Measurements from ENCODE around the gene DZIP3. TPM values are rescaled to one million over a fixed set of nuclear protein-coding genes. Genes with fewer than 3 reads are reported as not detected.
A peak's percentile ranks its signal among the peaks of the same experiment; 100 is the strongest.

Gene DZIP3
- total RNA-seq, 1 experiment from 2014 or later = 12.2 TPM

GRCh38 chr3:108548304-108548703, 41.2 kb upstream of the DZIP3 start:
- CTCF ChIA-PET = no interaction called here
- Mint-ChIP-seq H3K4me1 (ENCODE audit: low read depth, unreplicated experiment) (no peaks in the 10 kb centered on the region), H3K36me3 (ENCODE audit: insufficient read depth, unreplicated experiment) (no peaks in the 10 kb centered on the region), H3K27me3 (ENCODE audit: unreplicated experiment) (no peaks in the 10 kb centered on the region), H3K27ac (ENCODE audit: unreplicated experiment) (no peak overlapping the region), H3K9me3 (ENCODE audit: low read depth, unreplicated experiment) (no peaks in the 10 kb centered on the region), H3K4me3 (ENCODE audit: low read depth, unreplicated experiment) (no peak overlapping the region)
- DNase-seq = no peak
- no TSS peak for BruUV-seq (replicated peaks)
- intact Hi-C loops (cut with micrococcal nuclease; ENCODE audit: unreplicated experiment) = no loop called here
- no peak for TF ChIP-seq CTCF (IDR thresholded peaks at IDR 0.05; ENCODE audit: unreplicated experiment)

DNA sequence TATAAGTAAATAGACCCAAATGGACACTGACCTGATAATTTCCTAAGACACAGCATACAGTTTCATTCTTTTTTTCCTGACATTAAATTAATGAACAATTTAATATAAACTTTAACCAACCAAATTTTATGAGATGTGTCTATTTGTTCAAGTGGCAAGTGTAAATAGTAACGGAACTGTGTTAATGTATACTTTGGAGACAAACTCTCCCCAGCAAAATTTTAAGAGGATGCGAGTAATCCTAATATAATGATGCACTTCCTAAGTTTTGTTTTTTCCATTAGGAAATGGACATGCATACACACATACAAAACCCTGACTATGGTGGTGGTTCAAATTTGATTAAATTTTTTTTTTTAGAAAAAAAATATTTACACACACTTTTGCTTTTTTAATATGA, 40.6 kb upstream of the DZIP3 start:
- DNase-seq = no peak

DNA sequence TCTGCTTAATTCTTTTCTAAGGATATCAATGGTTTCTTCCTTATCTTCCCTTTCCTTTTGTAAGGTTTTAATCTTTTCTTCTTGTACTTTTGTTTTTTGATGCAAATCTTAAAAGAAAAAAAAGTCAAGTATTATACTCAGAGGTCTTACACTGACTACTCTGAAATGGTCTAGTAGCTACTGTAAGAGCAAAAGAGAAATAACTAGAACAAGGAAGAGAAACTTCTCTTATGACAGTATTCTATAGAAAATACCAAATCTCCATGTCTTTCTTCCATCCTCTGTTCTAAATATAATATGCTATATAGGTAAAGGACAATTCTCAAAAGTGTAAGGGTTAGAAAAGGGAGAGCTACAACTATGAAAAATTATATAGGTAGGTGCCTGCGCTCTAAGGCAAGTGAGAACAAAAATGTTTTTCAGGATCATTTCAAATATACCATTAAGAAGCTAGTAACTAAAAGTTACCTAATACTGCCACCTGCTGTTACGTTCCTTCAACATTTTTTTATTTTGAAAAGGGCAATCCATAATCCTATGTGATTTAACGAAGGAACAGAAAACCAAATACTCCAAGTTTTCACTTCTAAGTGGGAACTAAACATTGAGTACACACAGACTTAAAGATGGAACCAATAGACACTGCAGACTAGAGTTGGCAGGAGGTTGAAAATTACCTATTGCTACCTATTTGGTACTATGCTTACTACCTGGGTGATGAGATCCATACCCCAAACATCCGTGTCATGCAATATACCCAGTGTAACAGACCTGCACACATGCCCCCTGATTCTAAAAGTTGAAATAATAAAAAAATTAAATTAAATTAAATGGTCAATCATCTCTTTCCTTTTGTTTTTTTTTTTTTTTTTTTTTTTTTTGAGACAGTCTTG, 37.0 kb upstream of the DZIP3 start:
- intact Hi-C loops (cut with micrococcal nuclease; ENCODE audit: unreplicated experiment) = loop anchor here (1.0 kb wide), 1 partner anchor 63 kb away; no protein-coding TSS in a partner anchor
- no TSS peak for BruUV-seq (replicated peaks)
- no peaks in the 10 kb centered on the region for H3K9me3 Mint-ChIP-seq (ENCODE audit: low read depth, unreplicated experiment)
- DNase-seq = no peak
- CTCF ChIA-PET = interaction anchor here (1.0 to 1.8 kb wide), 6 partner anchors 18 to 60 kb away, joined by 3 to 5 read pairs (median 4); no protein-coding TSS in a partner anchor
- H3K27ac Mint-ChIP-seq (ENCODE audit: unreplicated experiment) = no peak overlapping the region
- peaks cover 15% of the 10 kb centered on the region for H3K36me3 Mint-ChIP-seq (ENCODE audit: insufficient read depth, unreplicated experiment)
- H3K27me3 Mint-ChIP-seq (ENCODE audit: unreplicated experiment) = no peaks in the 10 kb centered on the region
- no peak for TF ChIP-seq CTCF (IDR thresholded peaks at IDR 0.05; ENCODE audit: unreplicated experiment)
- H3K4me1 Mint-ChIP-seq (ENCODE audit: low read depth, unreplicated experiment) = peaks cover 23% of the 10 kb centered on the region
- H3K4me3 Mint-ChIP-seq (ENCODE audit: low read depth, unreplicated experiment) = no peak overlapping the region

More for the DNA sequence above, 40.6 kb upstream of the DZIP3 start:
- Mint-ChIP-seq H3K27me3 (ENCODE audit: unreplicated experiment) (no peaks in the 10 kb centered on the region), H3K4me3 (ENCODE audit: low read depth, unreplicated experiment) (no peak overlapping the region), H3K4me1 (ENCODE audit: low read depth, unreplicated experiment) (no peaks in the 10 kb centered on the region), H3K9me3 (ENCODE audit: low read depth, unreplicated experiment) (no peaks in the 10 kb centered on the region), H3K36me3 (ENCODE audit: insufficient read depth, unreplicated experiment) (no peaks in the 10 kb centered on the region), H3K27ac (ENCODE audit: unreplicated experiment) (no peak overlapping the region)
- CTCF ChIA-PET = no interaction called here
- intact Hi-C loops (cut with micrococcal nuclease; ENCODE audit: unreplicated experiment) = no loop called here
- no peak for TF ChIP-seq CTCF (IDR thresholded peaks at IDR 0.05; ENCODE audit: unreplicated experiment)
- no TSS peak for BruUV-seq (replicated peaks)

DNA sequence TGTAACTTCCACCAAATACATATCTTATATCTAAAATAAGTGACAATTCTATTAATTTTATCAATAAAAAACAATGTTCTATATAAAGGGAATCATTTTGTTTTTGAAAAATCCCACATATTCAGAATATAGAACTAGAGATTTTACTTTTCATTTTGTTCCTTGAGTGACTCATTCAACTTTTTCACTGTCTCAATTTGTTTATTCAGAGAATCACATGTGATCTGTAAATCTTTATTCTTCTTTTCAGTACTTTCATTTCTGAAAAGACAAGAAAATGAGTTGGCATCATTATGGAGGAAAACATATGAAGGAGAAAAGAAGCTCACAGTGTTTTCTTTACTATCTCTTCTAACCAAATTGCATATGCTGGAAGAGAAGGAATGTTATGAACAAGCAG, 35.3 kb upstream of the DZIP3 start:
- no peak overlapping the region for H3K4me3 Mint-ChIP-seq (ENCODE audit: low read depth, unreplicated experiment)
- peak overlapping the region; percentile 88 for H3K27ac Mint-ChIP-seq (ENCODE audit: unreplicated experiment)
- CTCF ChIA-PET = interaction anchor here (0.8 kb wide), 2 partner anchors 48 to 361 kb away, joined by 3 read pairs; no protein-coding TSS in a partner anchor
- BruUV-seq (replicated peaks) = no TSS peak
- intact Hi-C loops (cut with micrococcal nuclease; ENCODE audit: unreplicated experiment) = no loop called here
- no peaks in the 10 kb centered on the region for H3K27me3 Mint-ChIP-seq (ENCODE audit: unreplicated experiment)
- H3K9me3 Mint-ChIP-seq (ENCODE audit: low read depth, unreplicated experiment) = no peaks in the 10 kb centered on the region
- no peak for DNase-seq
- TF ChIP-seq CTCF (IDR thresholded peaks at IDR 0.05; ENCODE audit: unreplicated experiment) = no peak
- H3K36me3 Mint-ChIP-seq (ENCODE audit: insufficient read depth, unreplicated experiment) = peaks cover 15% of the 10 kb centered on the region
- peaks cover 31% of the 10 kb centered on the region for H3K4me1 Mint-ChIP-seq (ENCODE audit: low read depth, unreplicated experiment)

Measured in Calu3 (cell line).